Endodermal cell (in vitro differentiated cells): ENCODE measurements around the gene LRMDA. TPM values are rescaled to one million over a fixed set of nuclear protein-coding genes. Genes with fewer than 3 reads are reported as not detected.

Source experiments
- DNase-seq: peaks from one replicate; pipeline ENCODE4 v3.0.0-alpha.2; 2017
- H3K27ac ChIP-seq: 2 replicates; pipeline ENCODE4 v1.5.1; 2013; ENCODE audit warnings: mild to moderate bottlenecking, low read depth, low read length, moderate library complexity
- H3K27me3 ChIP-seq: 2 replicates; pipeline ENCODE4 v1.6.1; 2013; ENCODE audit warnings: mild to moderate bottlenecking, low read length, moderate library complexity; ENCODE audit not compliant: insufficient read depth, control insufficient read depth, poor library complexity, severe bottlenecking
- H3K36me3 ChIP-seq: 2 replicates; pipeline ENCODE4 v1.7.0; 2013; ENCODE audit warnings: mild to moderate bottlenecking, low read length, moderate library complexity; ENCODE audit not compliant: control insufficient read depth, insufficient read depth
- H3K4me1 ChIP-seq: one replicate; pipeline ENCODE4 v1.7.0; 2013; ENCODE audit warnings: low read length; ENCODE audit not compliant: control insufficient read depth, insufficient read depth
- H3K4me3 ChIP-seq: 2 replicates; pipeline ENCODE4 v1.5.1; 2013; ENCODE audit warnings: mild to moderate bottlenecking, low read length, moderate library complexity
- H3K9ac ChIP-seq: 2 replicates; pipeline ENCODE4 v1.6.1; 2013; ENCODE audit warnings: mild to moderate bottlenecking, low read length, moderate library complexity; ENCODE audit not compliant: poor library complexity, severe bottlenecking; ENCODE audit errors: extremely low read depth
- H3K9me3 ChIP-seq: 2 replicates; pipeline ENCODE4 v1.6.1; 2013; ENCODE audit warnings: mild to moderate bottlenecking, low read length, moderate library complexity; ENCODE audit not compliant: control insufficient read depth
- H3K27ac Mint-ChIP-seq: 2 replicates; pipeline ENCODE4 v1.8.0; 2020; ENCODE audit warnings: mixed read lengths
- H3K27me3 Mint-ChIP-seq: 2 replicates; pipeline ENCODE4 v1.8.0; 2021; ENCODE audit warnings: mild to moderate bottlenecking, mixed read lengths; ENCODE audit not compliant: insufficient read depth
- H3K36me3 Mint-ChIP-seq: 2 replicates; pipeline ENCODE4 v1.8.0; 2020; ENCODE audit warnings: low read depth, mixed read lengths
- H3K4me1 Mint-ChIP-seq: 2 replicates; pipeline ENCODE4 v1.8.0; 2020; ENCODE audit warnings: mixed read lengths
- H3K4me3 Mint-ChIP-seq: 2 replicates; pipeline ENCODE4 v1.8.0; 2020; ENCODE audit warnings: mild to moderate bottlenecking, moderate library complexity, mixed read lengths
- H3K9me3 Mint-ChIP-seq: 2 replicates; pipeline ENCODE4 v1.8.0; 2020; ENCODE audit warnings: mild to moderate bottlenecking, mixed read lengths
- CTCF ChIP-seq: fragments of 200-600 bp; sonication (generic); conservative IDR thresholded peaks from 2 replicates; pipeline ENCODE4 v1.5.0; 2021; ENCODE audit warnings: antibody characterized with exemption, mild to moderate bottlenecking
- WGBS, 2 experiments: methylation state at CpG; one replicate each; pipeline versions ENCODE4 v1.1.5 to v1.1.7; 2013; ENCODE audit warnings: missing lambda C conversion rate in 2 of 2, mixed read lengths in 1 of 2; ENCODE audit not compliant: insufficient coverage in 1 of 2, insufficient read length in 1 of 2; 5-methylcytosine and 5-hydroxymethylcytosine counted together
- total RNA-seq, 2 donors: library from RNA; stranded (reverse); fragmentation: NEBNext Ultra II Directional in 1 of 2; extraction: Animal tissue kit (Norgen Biotek cat#: 25700) in 1 of 2; gene quantifications; 2 replicates in 1 of 2; 3 replicates in 1 of 2; pipeline ENCODE4 v1.2.1, GENCODE V29; 2021

Gene LRMDA
- total RNA-seq, 2 donors from 2014 or later: 1.7 to 5.1 TPM

- Mint-ChIP-seq H3K4me3 (no peak overlapping the region), H3K9me3 (no peaks in the 10 kb centered on the region), H3K4me1 (peaks cover 12% of the 10 kb centered on the region), H3K27me3 (peaks cover 4% of the 10 kb centered on the region), H3K27ac (no peak overlapping the region), H3K36me3 (no peaks in the 10 kb centered on the region)
- Histone ChIP-seq H3K27me3 (no peaks in the 10 kb centered on the region), H3K4me1 (no peaks in the 10 kb centered on the region), H3K27ac (no peak overlapping the region), H3K4me3 (no peak overlapping the region), H3K36me3 (no peaks in the 10 kb centered on the region), H3K9ac (no peak overlapping the region), H3K9me3 (no peaks in the 10 kb centered on the region)
- 91 to 100% methylated on average over 4 to 6 of the region's 6 CpGs for WGBS, 2 experiments
- no peak for DNase-seq
- no peak for TF ChIP-seq CTCF
Measured at GRCh38 chr10:76086170-76086760, 654.8 kb downstream of the LRMDA start.

- H3K9me3 ChIP-seq: no peaks in the 10 kb centered on the region
- H3K4me1 Mint-ChIP-seq: peaks cover 13% of the 10 kb centered on the region
- DNase-seq: peak; percentile 85
- H3K27ac ChIP-seq: no peak overlapping the region
- H3K4me3 ChIP-seq: no peak overlapping the region
- no peaks in the 10 kb centered on the region for H3K9me3 Mint-ChIP-seq
- 77 to 88% methylated on average over 6 to 9 of the region's 9 CpGs for WGBS, 2 experiments
- H3K4me1 ChIP-seq: no peaks in the 10 kb centered on the region
- no peak overlapping the region for H3K9ac ChIP-seq
- TF ChIP-seq CTCF: peak; percentile 84
- no peak overlapping the region for H3K4me3 Mint-ChIP-seq
- H3K36me3 ChIP-seq: no peaks in the 10 kb centered on the region
- no peaks in the 10 kb centered on the region for H3K27me3 ChIP-seq
- no peaks in the 10 kb centered on the region for H3K36me3 Mint-ChIP-seq
- no peak overlapping the region for H3K27ac Mint-ChIP-seq
- peaks cover 4% of the 10 kb centered on the region for H3K27me3 Mint-ChIP-seq
Measured at GRCh38 chr10:76086761-76087639, 655.6 kb downstream of the LRMDA start.

- no peaks in the 10 kb centered on the region for H3K27me3 ChIP-seq
- no peak overlapping the region for H3K27ac ChIP-seq
- Mint-ChIP-seq H3K27ac (no peak overlapping the region), H3K4me3 (no peak overlapping the region), H3K4me1 (peaks cover 8% of the 10 kb centered on the region), H3K36me3 (no peaks in the 10 kb centered on the region), H3K27me3 (peaks cover 4% of the 10 kb centered on the region), H3K9me3 (no peaks in the 10 kb centered on the region)
- DNase-seq: no peak
- WGBS, 2 experiments: 91 to 93% methylated on average over 4 of the region's 4 CpGs
- H3K4me3 ChIP-seq: no peak overlapping the region
- H3K4me1 ChIP-seq: no peaks in the 10 kb centered on the region
- no peaks in the 10 kb centered on the region for H3K36me3 ChIP-seq
- H3K9me3 ChIP-seq: no peaks in the 10 kb centered on the region
- no peak overlapping the region for H3K9ac ChIP-seq
- no peak for TF ChIP-seq CTCF
Measured at GRCh38 chr10:76088008-76088407, 656.6 kb downstream of the LRMDA start.
